HUES64 (cell line): ENCODE data around the gene TCF12.

Experiments
- H3K27ac ChIP-seq: 2 replicates; pipeline ENCODE4 v1.7.0; 2013; ENCODE audit warnings: low read depth, low read length, inconsistent platforms
- H3K27me3 ChIP-seq: 2 replicates; pipeline ENCODE4 v1.6.1; 2013; ENCODE audit warnings: mild to moderate bottlenecking, low read length; ENCODE audit not compliant: insufficient read depth
- H3K36me3 ChIP-seq: 2 replicates; pipeline ENCODE4 v1.6.1; 2013; ENCODE audit warnings: mild to moderate bottlenecking, low read length; ENCODE audit not compliant: insufficient read depth
- H3K4me1 ChIP-seq: 2 replicates; pipeline ENCODE4 v1.6.1; 2013; ENCODE audit warnings: mild to moderate bottlenecking, low read length, moderate library complexity; ENCODE audit not compliant: insufficient read depth
- H3K4me3 ChIP-seq: 2 replicates; pipeline ENCODE4 v1.5.1; 2013; ENCODE audit warnings: mild to moderate bottlenecking, low read length, moderate library complexity
- H3K9ac ChIP-seq: 2 replicates; pipeline ENCODE4 v1.6.1; 2013; ENCODE audit warnings: mild to moderate bottlenecking, low read depth, low read length
- H3K9me3 ChIP-seq: 2 replicates; pipeline ENCODE4 v1.6.1; 2013; ENCODE audit warnings: low read depth, low read length; ENCODE audit not compliant: insufficient read depth
- whole genome bisulfite sequencing: fragments of 150-250, 120-280 bp; methylation state at CpG from one replicate; pipeline ENCODE4 v1.1.7; 2013; ENCODE audit warnings: missing lambda C conversion rate; 5-methylcytosine and 5-hydroxymethylcytosine counted together

Gene TCF12

GRCh38 chr15:57017024-57017423, 98.6 kb downstream of the TCF12 start:
- Histone ChIP-seq H3K36me3 (no peaks in the 10 kb centered on the region), H3K9ac (no peak overlapping the region), H3K27ac (no peak overlapping the region), H3K27me3 (no peaks in the 10 kb centered on the region), H3K4me1 (peaks cover 29% of the 10 kb centered on the region), H3K9me3 (no peaks in the 10 kb centered on the region), H3K4me3 (no peak overlapping the region)
- WGBS, result 70% methylated on average over 3 of the region's 3 CpGs

GRCh38 chr15:57018151-57018550, 99.7 kb downstream of the TCF12 start:
- no peaks in the 10 kb centered on the region for H3K36me3 ChIP-seq
- peaks cover 1% of the 10 kb centered on the region; the same call in 1 of the 2 replicates for H3K9me3 ChIP-seq
- H3K9ac ChIP-seq, result no peak overlapping the region
- peaks cover 29% of the 10 kb centered on the region for H3K4me1 ChIP-seq
- WGBS, result over 99% methylated on average over 3 of the region's 4 CpGs
- H3K27ac ChIP-seq, result no peak overlapping the region
- no peaks in the 10 kb centered on the region for H3K27me3 ChIP-seq
- H3K4me3 ChIP-seq, result no peak overlapping the region

GRCh38 chr15:57019496-57020160, 101.2 kb downstream of the TCF12 start:
- H3K9ac ChIP-seq, result no peak overlapping the region
- peaks cover 8% of the 10 kb centered on the region for H3K9me3 ChIP-seq
- 92% methylated on average over 5 of the region's 5 CpGs for WGBS
- H3K27me3 ChIP-seq, result no peaks in the 10 kb centered on the region
- no peak overlapping the region for H3K4me3 ChIP-seq
- no peak overlapping the region for H3K27ac ChIP-seq
- peaks cover 30% of the 10 kb centered on the region for H3K4me1 ChIP-seq
- no peaks in the 10 kb centered on the region for H3K36me3 ChIP-seq

- no peak overlapping the region for H3K27ac ChIP-seq
- H3K9ac ChIP-seq, result no peak overlapping the region
- H3K36me3 ChIP-seq, result no peaks in the 10 kb centered on the region
- H3K4me3 ChIP-seq, result no peak overlapping the region
- peaks cover 8% of the 10 kb centered on the region for H3K9me3 ChIP-seq
- peaks cover 17% of the 10 kb centered on the region; the same call in 1 of the 2 replicates for H3K4me1 ChIP-seq
- 91% methylated on average over 9 of the region's 10 CpGs for WGBS
- H3K27me3 ChIP-seq, result no peaks in the 10 kb centered on the region
Observed at GRCh38 chr15:57025264-57025926, 107.0 kb downstream of the TCF12 start.

GRCh38 chr15:57026016-57026592, 107.7 kb downstream of the TCF12 start:
- WGBS, result 80% methylated on average over 1 of the region's 2 CpGs
- H3K4me3 ChIP-seq, result no peak overlapping the region
- peaks cover 24% of the 10 kb centered on the region; the same call in 1 of the 2 replicates for H3K4me1 ChIP-seq
- no peaks in the 10 kb centered on the region for H3K36me3 ChIP-seq
- H3K9me3 ChIP-seq, result peaks cover 8% of the 10 kb centered on the region
- H3K27me3 ChIP-seq, result no peaks in the 10 kb centered on the region
- H3K27ac ChIP-seq, result no peak overlapping the region
- H3K9ac ChIP-seq, result no peak overlapping the region

GRCh38 chr15:57027596-57027995, 109.2 kb downstream of the TCF12 start:
- H3K27ac ChIP-seq, result no peak overlapping the region
- no peak overlapping the region for H3K4me3 ChIP-seq
- H3K36me3 ChIP-seq, result no peaks in the 10 kb centered on the region
- WGBS, result 96% methylated on average over 5 of the region's 5 CpGs
- no peak overlapping the region for H3K9ac ChIP-seq
- peaks cover 35% of the 10 kb centered on the region for H3K4me1 ChIP-seq
- peaks cover 8% of the 10 kb centered on the region for H3K9me3 ChIP-seq
- no peaks in the 10 kb centered on the region for H3K27me3 ChIP-seq

GRCh38 chr15:57028176-57028575, 109.7 kb downstream of the TCF12 start:
- WGBS, result 78% methylated on average over 7 of the region's 7 CpGs

GRCh38 chr15:57030011-57030410, 111.6 kb downstream of the TCF12 start:
- Histone ChIP-seq H3K27ac (no peak overlapping the region), H3K4me1 (peaks cover 48% of the 10 kb centered on the region), H3K27me3 (no peaks in the 10 kb centered on the region), H3K9me3 (no peaks in the 10 kb centered on the region), H3K4me3 (no peak overlapping the region), H3K9ac (no peak overlapping the region), H3K36me3 (no peaks in the 10 kb centered on the region)
- WGBS, result 91% methylated on average over 3 of the region's 3 CpGs

More at GRCh38 chr15:57028176-57028575, 109.7 kb downstream of the TCF12 start:
- H3K9me3 ChIP-seq, result peaks cover 6% of the 10 kb centered on the region
- no peak overlapping the region for H3K27ac ChIP-seq
- H3K36me3 ChIP-seq, result no peaks in the 10 kb centered on the region
- H3K9ac ChIP-seq, result no peak overlapping the region
- H3K4me1 ChIP-seq, result peaks cover 41% of the 10 kb centered on the region
- no peaks in the 10 kb centered on the region for H3K27me3 ChIP-seq
- H3K4me3 ChIP-seq, result no peak overlapping the region

GRCh38 chr15:57031082-57031481, 112.6 kb downstream of the TCF12 start:
- Histone ChIP-seq H3K27ac (peak overlapping the region; percentile 14; the same call in 1 of the 2 replicates), H3K27me3 (no peaks in the 10 kb centered on the region), H3K36me3 (no peaks in the 10 kb centered on the region), H3K4me1 (peaks cover 46% of the 10 kb centered on the region), H3K4me3 (no peak overlapping the region), H3K9me3 (no peaks in the 10 kb centered on the region), H3K9ac (no peak overlapping the region)
- WGBS, result no CpG with 5 or more reads among the region's 1 CpG

GRCh38 chr15:57031605-57032004, 113.2 kb downstream of the TCF12 start:
- Histone ChIP-seq H3K4me1 (peaks cover 51% of the 10 kb centered on the region), H3K36me3 (no peaks in the 10 kb centered on the region), H3K27ac (no peak overlapping the region; the same call in 1 of the 2 replicates), H3K9ac (no peak overlapping the region), H3K4me3 (no peak overlapping the region), H3K9me3 (no peaks in the 10 kb centered on the region), H3K27me3 (no peaks in the 10 kb centered on the region)
- WGBS, result 29% methylated on average over 1 of the region's 1 CpG

- H3K27ac ChIP-seq, result no peak overlapping the region
- H3K9me3 ChIP-seq, result no peaks in the 10 kb centered on the region
- H3K9ac ChIP-seq, result no peak overlapping the region
- no peaks in the 10 kb centered on the region for H3K27me3 ChIP-seq
- no peaks in the 10 kb centered on the region for H3K36me3 ChIP-seq
- H3K4me3 ChIP-seq, result no peak overlapping the region
- peaks cover 53% of the 10 kb centered on the region for H3K4me1 ChIP-seq
- over 99% methylated on average over 5 of the region's 5 CpGs for WGBS
Observed at GRCh38 chr15:57032338-57032737, 113.9 kb downstream of the TCF12 start.
